K562 (cell line): ENCODE data around the gene MLLT6. TPM values are rescaled to one million over a fixed set of nuclear protein-coding genes. Genes with fewer than 3 reads are reported as not detected.

Source experiments
- DIDO1 ChIP-seq: fragments of 450-650 bp; IDR thresholded peaks from 2 replicates; pipeline ENCODE4 v1.6.1; 2016; ENCODE audit warnings: low read depth, missing biosample characterization, missing genetic modification characterization
- EZH2 ChIP-seq: IDR thresholded peaks from 2 replicates; pipeline ENCODE4 v1.6.1; 2012; ENCODE audit warnings: low read depth, mild to moderate bottlenecking, inconsistent platforms, low read length, borderline replicate concordance
- FOXM1 ChIP-seq, 2 experiments: fragments of 450-650 bp in 1 of 2; sonication (generic) in 1 of 2; formaldehyde crosslinking in 1 of 2; IDR thresholded peaks; 2 replicates each; pipeline versions ENCODE4 v1.6.1 to v1.9.0; 2017 to 2022; ENCODE audit warnings: low read depth in 2 of 2, mild to moderate bottlenecking in 2 of 2, missing genetic modification reagents in 1 of 2, moderate library complexity in 1 of 2
- HIVEP1 ChIP-seq: fragments of 250-450 bp; sonication (Bioruptor Pico); IDR thresholded peaks from 2 replicates; pipeline ENCODE4 v1.4.0; 2020; ENCODE audit warnings: mild to moderate bottlenecking
- PCBP1 ChIP-seq: fragments of 200-400 bp; formaldehyde crosslinking; IDR thresholded peaks from 2 replicates; pipeline ENCODE4 v1.6.1; 2018; ENCODE audit warnings: mild to moderate bottlenecking, low read depth, low read length; ENCODE audit not compliant: poor library complexity, severe bottlenecking
- PURB ChIP-seq: sonication (generic); formaldehyde crosslinking; IDR thresholded peaks from 2 replicates; pipeline ENCODE4 v1.9.0; 2021; ENCODE audit warnings: low read depth, mild to moderate bottlenecking, missing genetic modification reagents
- SREBF1 ChIP-seq: fragments of 150-350 bp; IDR thresholded peaks from 2 replicates; pipeline ENCODE4 v1.6.1; 2014; ENCODE audit warnings: antibody characterized with exemption, low read depth, low read length, borderline replicate concordance
- TAF7 ChIP-seq: fragments of 450-650 bp; IDR thresholded peaks from 2 replicates; pipeline ENCODE4 v1.6.1; 2016; ENCODE audit warnings: missing genetic modification characterization, missing compliant biosample characterization
- TBP ChIP-seq: optimal IDR thresholded peaks from 2 replicates; pipeline ENCODE3; 2011; ENCODE audit warnings: low read depth, low read length, improper control_type of control experiment
- ZC3H4 ChIP-seq: sonication (generic); formaldehyde crosslinking; IDR thresholded peaks from 2 replicates; pipeline ENCODE4 v1.9.0; 2021; ENCODE audit warnings: missing genetic modification reagents, borderline replicate concordance
- ZNF785 ChIP-seq: fragments of 250-450 bp; sonication (Bioruptor Pico); IDR thresholded peaks from 2 replicates; pipeline ENCODE4 v1.4.0; 2020; ENCODE audit warnings: mild to moderate bottlenecking
- polyA plus RNA-seq, 8 experiments: library from polyadenylated mRNA; depleted of rRNA in 4 of 8; stranded (reverse) in 5 of 8; unstranded in 3 of 8; fragments of >200 nt; fragmentation: Nextera tagmentation in 2 of 8; fragmentation: Illumina TruSeq in 1 of 8; extraction: Ambion mirVana in 2 of 8; extraction: Trizol in 1 of 8; gene quantifications; 2 replicates each; pipeline versions ENCODE4 v1.2.1 to v1.2.3, GENCODE V29; 2011 to 2014; ENCODE audit warnings: inconsistent platforms in 1 of 8, missing spikeins in 1 of 8
- total RNA-seq, 7 experiments: library from RNA; depleted of rRNA in 6 of 7; stranded (reverse); fragments of >200 nt in 6 of 7; fragmentation: Illumina TruSeq in 2 of 7; extraction: Trizol in 2 of 7; gene quantifications; 2 replicates each; pipeline versions ENCODE4 v1.2.1 to v1.2.3, GENCODE V29; 2011 to 2021; ENCODE audit warnings: low replicate concordance in 1 of 7
- TF ChIP-seq, protein P1 (sequence below): fragments of 200-800 bp; sonication (Bioruptor generic); IDR thresholded peaks from 2 replicates; pipeline ENCODE4 v1.6.1; 2017; ENCODE audit warnings: missing genetic modification characterization, missing compliant biosample characterization
- TF ChIP-seq, protein P2 (sequence below): sonication (generic); formaldehyde crosslinking; IDR thresholded peaks from 2 replicates; pipeline ENCODE4 v1.8.0; 2022; ENCODE audit warnings: mild to moderate bottlenecking, missing genetic modification reagents, borderline replicate concordance
- TF ChIP-seq, protein P3 (sequence below): sonication (generic); formaldehyde crosslinking; IDR thresholded peaks from 2 replicates; pipeline ENCODE4 v1.8.0; 2022; ENCODE audit warnings: mild to moderate bottlenecking, missing genetic modification reagents
- TF ChIP-seq, protein P4 (sequence below): sonication (generic); formaldehyde crosslinking; IDR thresholded peaks from 2 replicates; pipeline ENCODE4 v1.8.1; 2023; ENCODE audit warnings: mild to moderate bottlenecking, missing genetic modification reagents

Gene MLLT6
- total and polyA plus RNA-seq, 9 of the 15 experiments (the other 6 are each of a cell fraction or from before 2014, with no cell fraction given): 3.1 to 71.7 (median 30.0) TPM

DNA sequence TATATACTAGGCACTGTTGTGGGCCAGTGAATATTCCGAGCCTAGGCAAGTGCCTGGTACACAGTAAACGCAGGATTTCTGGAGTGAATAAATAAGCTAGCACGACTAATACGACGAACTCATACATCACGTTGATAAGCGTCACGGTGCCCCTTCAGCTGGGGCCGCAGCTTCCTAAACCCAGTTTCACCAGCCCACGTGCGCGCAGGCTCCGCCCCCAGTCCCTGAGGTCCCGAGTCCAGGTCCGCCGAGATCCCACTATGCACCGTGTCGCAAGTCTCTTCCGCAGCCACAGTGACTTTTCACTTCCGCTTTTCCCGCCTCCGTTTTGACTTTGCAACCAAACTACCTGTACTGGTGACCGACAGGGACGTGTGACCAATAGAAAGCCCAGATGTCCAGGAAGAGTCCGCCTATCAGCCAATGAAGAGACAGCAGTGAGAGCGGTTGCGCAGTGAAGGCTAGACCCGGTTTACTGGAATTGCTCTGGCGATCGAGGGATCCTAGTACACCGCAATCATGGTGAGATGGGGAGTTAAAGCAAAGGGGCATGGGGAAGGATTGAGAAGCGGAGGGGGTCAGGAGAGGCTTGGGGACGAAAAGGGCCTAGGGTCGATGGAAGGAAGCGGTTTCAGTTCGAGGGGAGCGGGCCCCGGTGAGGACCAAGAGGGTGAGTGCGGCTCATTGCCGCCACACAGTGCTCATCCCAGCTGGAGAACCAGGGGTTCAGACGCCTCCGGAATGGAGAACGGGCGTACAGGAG is 47.4 kb downstream of the MLLT6 start, which contains the start of gene PSMB3 (continued):
- TF ChIP-seq, protein P1, sequence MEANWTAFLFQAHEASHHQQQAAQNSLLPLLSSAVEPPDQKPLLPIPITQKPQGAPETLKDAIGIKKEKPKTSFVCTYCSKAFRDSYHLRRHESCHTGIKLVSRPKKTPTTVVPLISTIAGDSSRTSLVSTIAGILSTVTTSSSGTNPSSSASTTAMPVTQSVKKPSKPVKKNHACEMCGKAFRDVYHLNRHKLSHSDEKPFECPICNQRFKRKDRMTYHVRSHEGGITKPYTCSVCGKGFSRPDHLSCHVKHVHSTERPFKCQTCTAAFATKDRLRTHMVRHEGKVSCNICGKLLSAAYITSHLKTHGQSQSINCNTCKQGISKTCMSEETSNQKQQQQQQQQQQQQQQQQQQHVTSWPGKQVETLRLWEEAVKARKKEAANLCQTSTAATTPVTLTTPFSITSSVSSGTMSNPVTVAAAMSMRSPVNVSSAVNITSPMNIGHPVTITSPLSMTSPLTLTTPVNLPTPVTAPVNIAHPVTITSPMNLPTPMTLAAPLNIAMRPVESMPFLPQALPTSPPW (CRISPR knock-in tag): no peak
- 0 out of 2 replicates have a peak, but pooled peaks have one; percentile 11 for TF ChIP-seq FOXM1 (IDR thresholded peaks at IDR 0.05; ENCODE audit: low read depth)
- TF ChIP-seq FOXM1 (CRISPR knock-in tag; IDR thresholded peaks at IDR 0.05; ENCODE audit: low read depth): no peak
- TF ChIP-seq EZH2: no peak
- no peak for TF ChIP-seq ZNF785 (CRISPR knock-in tag)
- no peak for TF ChIP-seq PCBP1
- TF ChIP-seq TBP: peak; percentile 62
- no peak for TF ChIP-seq SREBF1
- no peak for TF ChIP-seq PURB
- TF ChIP-seq, protein P2, sequence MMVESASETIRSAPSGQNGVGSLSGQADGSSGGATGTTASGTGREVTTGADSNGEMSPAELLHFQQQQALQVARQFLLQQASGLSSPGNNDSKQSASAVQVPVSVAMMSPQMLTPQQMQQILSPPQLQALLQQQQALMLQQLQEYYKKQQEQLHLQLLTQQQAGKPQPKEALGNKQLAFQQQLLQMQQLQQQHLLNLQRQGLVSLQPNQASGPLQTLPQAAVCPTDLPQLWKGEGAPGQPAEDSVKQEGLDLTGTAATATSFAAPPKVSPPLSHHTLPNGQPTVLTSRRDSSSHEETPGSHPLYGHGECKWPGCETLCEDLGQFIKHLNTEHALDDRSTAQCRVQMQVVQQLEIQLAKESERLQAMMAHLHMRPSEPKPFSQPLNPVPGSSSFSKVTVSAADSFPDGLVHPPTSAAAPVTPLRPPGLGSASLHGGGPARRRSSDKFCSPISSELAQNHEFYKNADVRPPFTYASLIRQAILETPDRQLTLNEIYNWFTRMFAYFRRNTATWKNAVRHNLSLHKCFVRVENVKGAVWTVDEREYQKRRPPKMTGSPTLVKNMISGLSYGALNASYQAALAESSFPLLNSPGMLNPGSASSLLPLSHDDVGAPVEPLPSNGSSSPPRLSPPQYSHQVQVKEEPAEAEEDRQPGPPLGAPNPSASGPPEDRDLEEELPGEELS (CRISPR knock-in tag): no peak
- no peak for TF ChIP-seq ZC3H4 (CRISPR knock-in tag)
- TF ChIP-seq, protein P3, sequence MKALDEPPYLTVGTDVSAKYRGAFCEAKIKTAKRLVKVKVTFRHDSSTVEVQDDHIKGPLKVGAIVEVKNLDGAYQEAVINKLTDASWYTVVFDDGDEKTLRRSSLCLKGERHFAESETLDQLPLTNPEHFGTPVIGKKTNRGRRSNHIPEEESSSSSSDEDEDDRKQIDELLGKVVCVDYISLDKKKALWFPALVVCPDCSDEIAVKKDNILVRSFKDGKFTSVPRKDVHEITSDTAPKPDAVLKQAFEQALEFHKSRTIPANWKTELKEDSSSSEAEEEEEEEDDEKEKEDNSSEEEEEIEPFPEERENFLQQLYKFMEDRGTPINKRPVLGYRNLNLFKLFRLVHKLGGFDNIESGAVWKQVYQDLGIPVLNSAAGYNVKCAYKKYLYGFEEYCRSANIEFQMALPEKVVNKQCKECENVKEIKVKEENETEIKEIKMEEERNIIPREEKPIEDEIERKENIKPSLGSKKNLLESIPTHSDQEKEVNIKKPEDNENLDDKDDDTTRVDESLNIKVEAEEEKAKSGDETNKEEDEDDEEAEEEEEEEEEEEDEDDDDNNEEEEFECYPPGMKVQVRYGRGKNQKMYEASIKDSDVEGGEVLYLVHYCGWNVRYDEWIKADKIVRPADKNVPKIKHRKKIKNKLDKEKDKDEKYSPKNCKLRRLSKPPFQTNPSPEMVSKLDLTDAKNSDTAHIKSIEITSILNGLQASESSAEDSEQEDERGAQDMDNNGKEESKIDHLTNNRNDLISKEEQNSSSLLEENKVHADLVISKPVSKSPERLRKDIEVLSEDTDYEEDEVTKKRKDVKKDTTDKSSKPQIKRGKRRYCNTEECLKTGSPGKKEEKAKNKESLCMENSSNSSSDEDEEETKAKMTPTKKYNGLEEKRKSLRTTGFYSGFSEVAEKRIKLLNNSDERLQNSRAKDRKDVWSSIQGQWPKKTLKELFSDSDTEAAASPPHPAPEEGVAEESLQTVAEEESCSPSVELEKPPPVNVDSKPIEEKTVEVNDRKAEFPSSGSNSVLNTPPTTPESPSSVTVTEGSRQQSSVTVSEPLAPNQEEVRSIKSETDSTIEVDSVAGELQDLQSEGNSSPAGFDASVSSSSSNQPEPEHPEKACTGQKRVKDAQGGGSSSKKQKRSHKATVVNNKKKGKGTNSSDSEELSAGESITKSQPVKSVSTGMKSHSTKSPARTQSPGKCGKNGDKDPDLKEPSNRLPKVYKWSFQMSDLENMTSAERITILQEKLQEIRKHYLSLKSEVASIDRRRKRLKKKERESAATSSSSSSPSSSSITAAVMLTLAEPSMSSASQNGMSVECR (CRISPR knock-in tag): peak; percentile 12; the same call in 1 of the 2 replicates
- 0 out of 2 replicates have a peak, but pooled peaks have one; percentile 50 for TF ChIP-seq TAF7 (tag)
- TF ChIP-seq DIDO1 (tag): peak; percentile 63; the same call in 1 of the 2 replicates
- TF ChIP-seq HIVEP1 (CRISPR knock-in tag): no peak
- TF ChIP-seq, protein P4, sequence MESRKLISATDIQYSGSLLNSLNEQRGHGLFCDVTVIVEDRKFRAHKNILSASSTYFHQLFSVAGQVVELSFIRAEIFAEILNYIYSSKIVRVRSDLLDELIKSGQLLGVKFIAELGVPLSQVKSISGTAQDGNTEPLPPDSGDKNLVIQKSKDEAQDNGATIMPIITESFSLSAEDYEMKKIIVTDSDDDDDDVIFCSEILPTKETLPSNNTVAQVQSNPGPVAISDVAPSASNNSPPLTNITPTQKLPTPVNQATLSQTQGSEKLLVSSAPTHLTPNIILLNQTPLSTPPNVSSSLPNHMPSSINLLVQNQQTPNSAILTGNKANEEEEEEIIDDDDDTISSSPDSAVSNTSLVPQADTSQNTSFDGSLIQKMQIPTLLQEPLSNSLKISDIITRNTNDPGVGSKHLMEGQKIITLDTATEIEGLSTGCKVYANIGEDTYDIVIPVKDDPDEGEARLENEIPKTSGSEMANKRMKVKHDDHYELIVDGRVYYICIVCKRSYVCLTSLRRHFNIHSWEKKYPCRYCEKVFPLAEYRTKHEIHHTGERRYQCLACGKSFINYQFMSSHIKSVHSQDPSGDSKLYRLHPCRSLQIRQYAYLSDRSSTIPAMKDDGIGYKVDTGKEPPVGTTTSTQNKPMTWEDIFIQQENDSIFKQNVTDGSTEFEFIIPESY: no peak
